AG09309 (cell line): ENCODE results near the gene OR11G2.
"Not testable (repeated sequence)": the region's sequence is repeated elsewhere in the genome, so short reads cannot be mapped to it uniquely, and the experiment has no call there.

Experiments used
- DNase-seq: peaks from one replicate; pipeline ENCODE4 v3.0.0-alpha.2; 2010; ENCODE audit warnings: low read depth
- H3K4me3 ChIP-seq: 2 replicates; pipeline ENCODE4 v1.5.1; 2011; ENCODE audit warnings: mild to moderate bottlenecking, low read depth, low read length, moderate library complexity; ENCODE audit not compliant: control insufficient read depth
- CTCF ChIP-seq: IDR thresholded peaks from 2 replicates; pipeline ENCODE4 v1.5.1; 2011; ENCODE audit warnings: mild to moderate bottlenecking, low read depth, low read length, inconsistent platforms; ENCODE audit not compliant: insufficient read depth, control insufficient read depth; ENCODE audit errors: missing control alignments

Gene OR11G2

GRCh38 chr14:20219033-20219432 is 28.3 kb downstream of the OR11G2 start:
- H3K4me3 ChIP-seq, result no peak overlapping the region
- no peak for TF ChIP-seq CTCF
- no peak for DNase-seq

- DNase-seq, result no peak
Measured at GRCh38 chr14:20223410-20223809, 32.7 kb downstream of the OR11G2 start, which contains the start of gene OR11H6. Gene OR11H6 (plus strand): TSS chr14:20223710. CDS start chr14:20223710, 0 bp downstream.

GRCh38 chr14:20228681-20229080 is 38.0 kb downstream of the OR11G2 start, which contains the start of gene OR11H7:
Gene OR11H7 (plus strand): TSS chr14:20228981.
- no peak for DNase-seq
- no peak for TF ChIP-seq CTCF
- H3K4me3 ChIP-seq, result no peak within 1 kb of the TSS

More at GRCh38 chr14:20223410-20223809, 32.7 kb downstream of the OR11G2 start, which contains the start of gene OR11H6:
- TF ChIP-seq CTCF, result no peak
- no peak within 1 kb of the TSS for H3K4me3 ChIP-seq

GRCh38 chr14:20235415-20235814 is 44.7 kb downstream of the OR11G2 start:
- not testable (repeated sequence) for H3K4me3 ChIP-seq, DNase-seq

- no peak overlapping the region for H3K4me3 ChIP-seq
- TF ChIP-seq CTCF, result no peak
- no peak for DNase-seq
Measured at GRCh38 chr14:20247646-20248246, 57.0 kb downstream of the OR11G2 start.
